ENCODE results near the gene UROS. TPM values are rescaled to one million over a fixed set of nuclear protein-coding genes. Genes with fewer than 3 reads are reported as not detected.

Gene UROS
- total RNA-seq, 1 donor from 2014 or later: 45.0 TPM

GRCh38 chr10:125775491-125776106 is 47.5 kb downstream of the UROS start, which contains the start of gene MMP21:
Gene MMP21, minus strand, starts transcription at chr10:125775821. Its CDS starts 0 bp downstream, at chr10:125775821.
- Mint-ChIP-seq H3K4me3 (ENCODE audit: low read depth) (no peak within 1 kb of the TSS), H3K36me3 (ENCODE audit: insufficient read depth) (no peaks in the 10 kb centered on the region), H3K27me3 (no peaks in the 10 kb centered on the region), H3K27ac (no peak within 1 kb of the TSS), H3K9me3 (ENCODE audit: low read depth) (peaks cover 5% of the 10 kb centered on the region), H3K4me1 (ENCODE audit: low read depth) (no peaks in the 10 kb centered on the region)
- no peak for TF ChIP-seq CTCF (IDR thresholded peaks at IDR 0.05; ENCODE audit: unreplicated experiment)
- DNase-seq (ENCODE audit: low spot score, unreplicated experiment): no peak

GRCh38 chr10:125774581-125775191 is 48.4 kb downstream of the UROS start:
- Mint-ChIP-seq H3K4me1 (ENCODE audit: low read depth) (no peaks in the 10 kb centered on the region), H3K4me3 (ENCODE audit: low read depth) (no peak overlapping the region), H3K36me3 (ENCODE audit: insufficient read depth) (no peaks in the 10 kb centered on the region), H3K9me3 (ENCODE audit: low read depth) (peaks cover 5% of the 10 kb centered on the region), H3K27me3 (no peaks in the 10 kb centered on the region), H3K27ac (no peak overlapping the region)
- no peak for DNase-seq (ENCODE audit: low spot score, unreplicated experiment)
- TF ChIP-seq CTCF (IDR thresholded peaks at IDR 0.05; ENCODE audit: unreplicated experiment): no peak

- Mint-ChIP-seq H3K9me3 (ENCODE audit: low read depth) (peaks cover 1% of the 10 kb centered on the region), H3K27ac (no peak overlapping the region), H3K36me3 (ENCODE audit: insufficient read depth) (peaks cover 2% of the 10 kb centered on the region), H3K4me1 (ENCODE audit: low read depth) (no peaks in the 10 kb centered on the region), H3K4me3 (ENCODE audit: low read depth) (no peak overlapping the region), H3K27me3 (no peaks in the 10 kb centered on the region)
- TF ChIP-seq CTCF (IDR thresholded peaks at IDR 0.05; ENCODE audit: unreplicated experiment): no peak
- DNase-seq (ENCODE audit: low spot score, unreplicated experiment): no peak
These were observed 49.1 kb downstream of the UROS start for GRCh38 chr10:125773687-125774543.

- TF ChIP-seq CTCF (IDR thresholded peaks at IDR 0.05; ENCODE audit: unreplicated experiment): no peak
- Mint-ChIP-seq H3K27ac (no peak overlapping the region), H3K27me3 (no peaks in the 10 kb centered on the region), H3K4me3 (ENCODE audit: low read depth) (no peak overlapping the region), H3K36me3 (ENCODE audit: insufficient read depth) (peaks cover 2% of the 10 kb centered on the region), H3K9me3 (ENCODE audit: low read depth) (no peaks in the 10 kb centered on the region), H3K4me1 (ENCODE audit: low read depth) (no peaks in the 10 kb centered on the region)
- no peak for DNase-seq (ENCODE audit: low spot score, unreplicated experiment)
These were observed 50.2 kb downstream of the UROS start for GRCh38 chr10:125772864-125773180.

GRCh38 chr10:125772112-125772863 is 50.8 kb downstream of the UROS start:
- no peaks in the 10 kb centered on the region for H3K9me3 Mint-ChIP-seq (ENCODE audit: low read depth)
- no peaks in the 10 kb centered on the region for H3K4me1 Mint-ChIP-seq (ENCODE audit: low read depth)
- no peak overlapping the region for H3K27ac Mint-ChIP-seq
- no peak for TF ChIP-seq CTCF (IDR thresholded peaks at IDR 0.05; ENCODE audit: unreplicated experiment)
- DNase-seq (ENCODE audit: low spot score, unreplicated experiment): no peak
- H3K4me3 Mint-ChIP-seq (ENCODE audit: low read depth): no peak overlapping the region
- H3K36me3 Mint-ChIP-seq (ENCODE audit: insufficient read depth): peaks cover 2% of the 10 kb centered on the region
- no peaks in the 10 kb centered on the region for H3K27me3 Mint-ChIP-seq
